HL-60/S4 (cell line): Measurements from ENCODE around the gene RELN.
"Not testable (repeated sequence)": the region's sequence is repeated elsewhere in the genome, so short reads cannot be mapped to it uniquely, and the experiment has no call there.

Source experiments
- in situ Hi-C: fragments of 300-500 bp; cut with MboI; formaldehyde crosslinking; loops from 2 replicates; pipeline ENCODE4 v1.14.3; 2022; ENCODE audit warnings: low sequenced_read_pairs

RELN gene

GRCh38 chr7:103989200-103989784 is at the start of gene RELN:
TSS of gene RELN (minus strand) at chr7:103989658. CDS start at chr7:103989356, 302 bp downstream.
- in situ Hi-C loops: no loop called here

- in situ Hi-C loops: no loop called here
Measured at GRCh38 chr7:104038136-104038535, 48.7 kb upstream of the RELN start.

- in situ Hi-C loops: not testable (repeated sequence)
Measured at GRCh38 chr7:104036889-104037288, 47.4 kb upstream of the RELN start.

- in situ Hi-C loops: no loop called here
Measured at GRCh38 chr7:104035351-104035750, 45.9 kb upstream of the RELN start.

GRCh38 chr7:104034679-104035078 is 45.2 kb upstream of the RELN start:
- in situ Hi-C loops: no loop called here

- in situ Hi-C loops: no loop called here
Measured at GRCh38 chr7:104033837-104034236, 44.4 kb upstream of the RELN start.

GRCh38 chr7:104032486-104032885 is 43.0 kb upstream of the RELN start:
- in situ Hi-C loops: no loop called here

- in situ Hi-C loops: no loop called here
Measured at GRCh38 chr7:104029765-104030164, 40.3 kb upstream of the RELN start.

- in situ Hi-C loops: no loop called here
Measured at GRCh38 chr7:104024632-104025031, 35.2 kb upstream of the RELN start.

GRCh38 chr7:104023100-104023499 is 33.6 kb upstream of the RELN start:
- in situ Hi-C loops: no loop called here

- in situ Hi-C loops: no loop called here
Measured at GRCh38 chr7:104018425-104018824, 29.0 kb upstream of the RELN start.

GRCh38 chr7:104017001-104017400 is 27.5 kb upstream of the RELN start:
- in situ Hi-C loops: no loop called here

- in situ Hi-C loops: no loop called here
Measured at GRCh38 chr7:104012835-104013234, 23.4 kb upstream of the RELN start.

- in situ Hi-C loops: no loop called here
Measured at GRCh38 chr7:104011829-104012228, 22.4 kb upstream of the RELN start.

GRCh38 chr7:104010052-104010909 is 20.8 kb upstream of the RELN start:
- in situ Hi-C loops: no loop called here

- in situ Hi-C loops: no loop called here
Measured at GRCh38 chr7:104008107-104008506, 18.6 kb upstream of the RELN start.

- in situ Hi-C loops: no loop called here
Measured at GRCh38 chr7:104007614-104008013, 18.2 kb upstream of the RELN start.

GRCh38 chr7:104005197-104005596 is 15.7 kb upstream of the RELN start:
- in situ Hi-C loops: no loop called here

GRCh38 chr7:103996639-103997038 is 7.2 kb upstream of the RELN start:
- in situ Hi-C loops: no loop called here

- in situ Hi-C loops: no loop called here
Measured at GRCh38 chr7:103996017-103996551, 6.6 kb upstream of the RELN start.

GRCh38 chr7:103995554-103995953 is 6.1 kb upstream of the RELN start:
- in situ Hi-C loops: no loop called here

GRCh38 chr7:103993551-103993950 is 4.1 kb upstream of the RELN start:
- in situ Hi-C loops: no loop called here
